Measurements from ENCODE around the gene FKBP7. TPM values are rescaled to one million over a fixed set of nuclear protein-coding genes. Genes with fewer than 3 reads are reported as not detected.

FKBP7 gene
- total and polyA plus RNA-seq, 2 of the 8 experiments (the other 6 are each of a cell fraction or from before 2014, with no cell fraction given): 3.6 to 7.0 TPM

GRCh38 chr2:178422097-178422496, 56.3 kb downstream of the FKBP7 start:
- FAIRE-seq: no peak
- TF ChIP-seq SAP30 (IDR thresholded peaks at IDR 0.05; ENCODE audit: insufficient read depth, insufficient replicate concordance, low read length): no peak
- TF ChIP-seq HDAC6 (IDR thresholded peaks at IDR 0.05; ENCODE audit: low read depth, low read length): no peak
- TF ChIP-seq TAF1 (IDR thresholded peaks at IDR 0.05; ENCODE audit: low read depth, low read length): no peak
- TF ChIP-seq SRF (IDR thresholded peaks at IDR 0.05; ENCODE audit: low read depth, low read length): no peak
- no peak for TF ChIP-seq RBBP5 (IDR thresholded peaks at IDR 0.05; ENCODE audit: borderline replicate concordance, low read depth, low read length)
- no peak for TF ChIP-seq KDM4A (IDR thresholded peaks at IDR 0.05; ENCODE audit: low read depth, low read length, severe bottlenecking)

More at GRCh38 chr2:178422097-178422496, 56.3 kb downstream of the FKBP7 start:
- H3K27me3 ChIP-seq (replicated peaks in 1 of 4; ENCODE audit: control insufficient read depth in 3 of 4, extremely low read depth in 1 of 4, insufficient read depth in 3 of 4, low read length in 3 of 4): no peaks in the 10 kb centered on the region
- no peak overlapping the region for H3K4ac ChIP-seq (replicated peaks; ENCODE audit: insufficient read length, low read depth, low read length)
- no peaks in the 10 kb centered on the region for H3K23me2 ChIP-seq (ENCODE audit: low read depth, low read length)
- no peak overlapping the region for H4K5ac ChIP-seq (ENCODE audit: insufficient read length, low read depth, low read length)
- no peak overlapping the region for H2AK5ac ChIP-seq (ENCODE audit: low read depth, low read length)
- H2BK15ac ChIP-seq (ENCODE audit: low read length): no peak overlapping the region
- WGBS, 2 experiments (ENCODE audit: extremely low coverage in 1 of 2, insufficient coverage in 1 of 2, insufficient read length in 1 of 2, insufficient replicate concordance in 2 of 2, low coverage in 1 of 2, low lambda C conversion rate in 2 of 2, missing lambda C conversion rate in 1 of 2): 93% methylated on average over 3 of the region's 3 CpGs; no CpG with 5 or more reads in 1 of the 2 experiments
- no peak overlapping the region for H3K4me3 ChIP-seq (ENCODE audit: extremely low read depth in 1 of 4, insufficient read depth in 2 of 4, low read depth in 3 of 4, low read length in 4 of 4)
- H3K79me1 ChIP-seq (ENCODE audit: low read depth, low read length): no peaks in the 10 kb centered on the region; the same call in 1 of the 2 replicates
- H4K8ac ChIP-seq (ENCODE audit: extremely low read depth, insufficient read depth, low read length): no peak overlapping the region
- ChIA-PET CTCF (ENCODE audit: partially characterized antibody) (no interaction called here), POLR2A (ENCODE audit: partially characterized antibody) (interaction anchor here (3.0 kb wide), 1 partner anchor 29 kb away, joined by 10 read pairs; the partner anchor contains the start of genes PJVK and PRKRA)
- no peak overlapping the region for H3K27ac ChIP-seq (ENCODE audit: low read depth, low read length)
- H2BK12ac ChIP-seq (ENCODE audit: low read depth, low read length): no peak overlapping the region
- H3K9ac ChIP-seq (replicated peaks in 1 of 4; ENCODE audit: extremely low read depth in 1 of 4, low read depth in 3 of 4, low read length in 3 of 4): no peak overlapping the region
- H3K23ac ChIP-seq (ENCODE audit: insufficient read length): no peak overlapping the region
- H2BK20ac ChIP-seq (ENCODE audit: low read length): no peak overlapping the region
- no peaks in the 10 kb centered on the region for H4K20me1 ChIP-seq (replicated peaks in 1 of 2; ENCODE audit: control insufficient read depth in 1 of 2, insufficient read depth in 2 of 2, low read length in 2 of 2)
- H2AFZ ChIP-seq (ENCODE audit: low read length): no peak overlapping the region
- no peak overlapping the region for H3K18ac ChIP-seq (ENCODE audit: extremely low read depth, low read length)
- no peak overlapping the region for H3K14ac ChIP-seq (ENCODE audit: insufficient read length)
- H3K79me2 ChIP-seq (ENCODE audit: control insufficient read depth in 1 of 2, insufficient read depth in 2 of 2, low read length in 2 of 2): no peaks in the 10 kb centered on the region
- H4K91ac ChIP-seq (replicated peaks; ENCODE audit: insufficient read length, low read length): no peak overlapping the region
- no peaks in the 10 kb centered on the region for H3K9me3 ChIP-seq (ENCODE audit: insufficient read depth in 2 of 2, low read depth in 1 of 2, low read length in 1 of 2)
- H3K4me1 ChIP-seq (replicated peaks in 1 of 4; ENCODE audit: control insufficient read depth in 3 of 4, insufficient read depth in 4 of 4, low read length in 3 of 4): no peaks in the 10 kb centered on the region
- no peak overlapping the region for H2BK5ac ChIP-seq (ENCODE audit: low read depth, low read length)
- no peak overlapping the region for H2BK120ac ChIP-seq (replicated peaks; ENCODE audit: low read depth, low read length)
- no peak overlapping the region for H3K56ac ChIP-seq (replicated peaks; ENCODE audit: insufficient read length, low read depth, low read length)
- DNase-seq (ENCODE audit: low read depth in 1 of 2, low spot score in 2 of 2): no peak
- H3K4me2 ChIP-seq (ENCODE audit: insufficient read depth in 1 of 2, low read depth in 2 of 2, low read length in 2 of 2): no peak overlapping the region
- H3K36me3 ChIP-seq (ENCODE audit: control insufficient read depth in 2 of 4, insufficient read depth in 4 of 4, low read length in 3 of 4): peaks cover 0 to 5% (median 0%) of the 10 kb centered on the region in 4 experiments; a peak in 3 of 8 replicates

Measured in H1 (cell line).